Calu3 (cell line): Measurements from ENCODE around the gene NEO1. TPM values are rescaled to one million over a fixed set of nuclear protein-coding genes. Genes with fewer than 3 reads are reported as not detected.

ENCODE experiments used
- BruUV-seq: library from RNA; stranded (reverse); fragments of 400-500 nt; replicated peaks from 2 replicates; lab custom pipeline; 2021; lab: Mats Ljungman, UMichigan
- CTCF ChIA-PET: fragments of 300-600 bp; sonication (Branson Sonifier 250); formaldehyde crosslinking; loops from one replicate; lab custom pipeline; 2022; ENCODE audit warnings: antibody characterized with exemption; lab: Charles Lee
- DNase-seq: peaks from one replicate; pipeline ENCODE4 v3.0.0; 2022
- H3K27ac Mint-ChIP-seq: one replicate; pipeline ENCODE4 v1.8.0; 2022; ENCODE audit warnings: mixed read lengths; ENCODE audit not compliant: unreplicated experiment
- H3K27me3 Mint-ChIP-seq: one replicate; pipeline ENCODE4 v1.8.0; 2022; ENCODE audit warnings: mixed read lengths; ENCODE audit not compliant: unreplicated experiment
- H3K36me3 Mint-ChIP-seq: one replicate; pipeline ENCODE4 v1.8.0; 2022; ENCODE audit warnings: mild to moderate bottlenecking, moderate library complexity, mixed read lengths; ENCODE audit not compliant: insufficient read depth, unreplicated experiment
- H3K4me1 Mint-ChIP-seq: one replicate; pipeline ENCODE4 v1.8.0; 2022; ENCODE audit warnings: mild to moderate bottlenecking, low read depth, mixed read lengths; ENCODE audit not compliant: unreplicated experiment
- H3K4me3 Mint-ChIP-seq: one replicate; pipeline ENCODE4 v1.8.0; 2022; ENCODE audit warnings: mild to moderate bottlenecking, low read depth, moderate library complexity, mixed read lengths; ENCODE audit not compliant: unreplicated experiment
- H3K9me3 Mint-ChIP-seq: one replicate; pipeline ENCODE4 v1.8.0; 2022; ENCODE audit warnings: low read depth, mixed read lengths; ENCODE audit not compliant: unreplicated experiment
- intact Hi-C: fragments of 100-400 bp; cut with micrococcal nuclease; formaldehyde crosslinking; loops from one replicate; pipeline ENCODE4 v1.10.0; 2022; ENCODE audit not compliant: unreplicated experiment
- total RNA-seq: library from RNA; stranded (reverse); gene quantifications from 2 replicates; pipeline ENCODE4 v1.2.3, GENCODE V29; 2022
- TF ChIP-seq, protein P1 (sequence below): fragments of 200-600 bp; IDR thresholded peaks from one replicate; pipeline ENCODE4 v1.8.0; 2022; ENCODE audit warnings: antibody characterized with exemption; ENCODE audit not compliant: unreplicated experiment

NEO1 gene
- total RNA-seq, 1 experiment from 2014 or later: 20.4 TPM

DNA sequence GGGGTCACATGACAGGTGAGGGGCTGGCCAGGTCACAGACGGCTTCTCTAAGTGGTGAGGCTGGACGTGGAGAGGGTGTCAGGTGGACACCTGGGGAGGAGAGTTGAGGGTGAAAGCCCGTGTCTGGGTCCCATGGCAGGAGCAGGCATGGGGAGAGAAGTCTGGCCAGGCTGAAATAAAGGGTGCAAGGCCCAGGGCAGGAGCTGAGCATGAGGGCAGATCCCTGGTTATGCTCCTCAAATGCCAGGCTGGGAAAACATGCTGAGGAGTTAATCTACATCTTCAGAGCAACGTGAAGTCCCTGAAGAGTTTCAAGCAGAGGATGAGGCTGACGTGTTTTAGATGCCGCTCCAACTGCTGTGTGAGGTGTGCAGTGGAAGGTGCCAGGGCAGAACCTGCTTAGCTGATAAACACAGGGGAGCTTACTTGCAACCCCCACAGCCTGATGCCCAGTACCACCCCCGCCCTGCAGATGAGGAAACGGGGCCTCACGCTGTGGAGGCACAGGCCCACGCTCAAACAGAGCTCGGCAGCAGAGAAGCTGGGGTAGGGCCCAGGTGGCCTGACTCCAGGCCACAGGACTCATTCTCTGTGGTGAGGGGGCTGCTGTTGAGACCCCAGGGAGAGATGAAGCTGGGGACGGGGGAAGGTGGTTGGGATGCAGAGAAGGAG is 276.0 kb downstream of the NEO1 start:
- Mint-ChIP-seq H3K27me3 (peaks cover 47% of the 10 kb centered on the region), H3K36me3 (no peaks in the 10 kb centered on the region), H3K27ac (no peak overlapping the region), H3K4me1 (no peaks in the 10 kb centered on the region), H3K4me3 (no peak overlapping the region), H3K9me3 (no peaks in the 10 kb centered on the region)
- CTCF ChIA-PET: no interaction called here
- no TSS peak for BruUV-seq
- TF ChIP-seq, protein P1, sequence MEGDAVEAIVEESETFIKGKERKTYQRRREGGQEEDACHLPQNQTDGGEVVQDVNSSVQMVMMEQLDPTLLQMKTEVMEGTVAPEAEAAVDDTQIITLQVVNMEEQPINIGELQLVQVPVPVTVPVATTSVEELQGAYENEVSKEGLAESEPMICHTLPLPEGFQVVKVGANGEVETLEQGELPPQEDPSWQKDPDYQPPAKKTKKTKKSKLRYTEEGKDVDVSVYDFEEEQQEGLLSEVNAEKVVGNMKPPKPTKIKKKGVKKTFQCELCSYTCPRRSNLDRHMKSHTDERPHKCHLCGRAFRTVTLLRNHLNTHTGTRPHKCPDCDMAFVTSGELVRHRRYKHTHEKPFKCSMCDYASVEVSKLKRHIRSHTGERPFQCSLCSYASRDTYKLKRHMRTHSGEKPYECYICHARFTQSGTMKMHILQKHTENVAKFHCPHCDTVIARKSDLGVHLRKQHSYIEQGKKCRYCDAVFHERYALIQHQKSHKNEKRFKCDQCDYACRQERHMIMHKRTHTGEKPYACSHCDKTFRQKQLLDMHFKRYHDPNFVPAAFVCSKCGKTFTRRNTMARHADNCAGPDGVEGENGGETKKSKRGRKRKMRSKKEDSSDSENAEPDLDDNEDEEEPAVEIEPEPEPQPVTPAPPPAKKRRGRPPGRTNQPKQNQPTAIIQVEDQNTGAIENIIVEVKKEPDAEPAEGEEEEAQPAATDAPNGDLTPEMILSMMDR: no peak
- no peak for DNase-seq
- intact Hi-C loops: no loop called here

DNA sequence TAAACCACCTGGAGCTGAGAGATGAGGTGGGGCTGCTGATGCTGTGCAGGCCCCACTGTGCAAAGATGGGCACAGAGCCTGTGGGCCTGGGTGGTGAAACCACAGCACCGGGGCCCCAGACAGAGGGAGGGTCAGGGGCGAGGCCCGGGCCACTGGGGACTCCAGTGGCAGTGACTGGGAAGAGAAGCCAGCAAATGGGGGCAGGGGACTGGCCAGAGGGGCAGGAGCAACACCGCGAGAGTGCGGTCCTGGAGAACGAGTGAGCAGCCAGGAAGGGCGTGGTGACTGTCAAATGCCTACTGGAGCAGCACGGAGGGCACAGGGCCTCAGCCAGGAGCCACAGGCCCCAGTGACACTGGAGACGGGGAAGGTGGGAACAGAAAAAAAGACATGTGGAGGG is 276.7 kb downstream of the NEO1 start:
- Mint-ChIP-seq H3K27ac (no peak overlapping the region), H3K36me3 (no peaks in the 10 kb centered on the region), H3K4me3 (no peak overlapping the region), H3K9me3 (no peaks in the 10 kb centered on the region), H3K4me1 (no peaks in the 10 kb centered on the region), H3K27me3 (peaks cover 47% of the 10 kb centered on the region)
- CTCF ChIA-PET: no interaction called here
- TF ChIP-seq, protein P1: no peak
- intact Hi-C loops: no loop called here
- no peak for DNase-seq
- BruUV-seq: no TSS peak

DNA sequence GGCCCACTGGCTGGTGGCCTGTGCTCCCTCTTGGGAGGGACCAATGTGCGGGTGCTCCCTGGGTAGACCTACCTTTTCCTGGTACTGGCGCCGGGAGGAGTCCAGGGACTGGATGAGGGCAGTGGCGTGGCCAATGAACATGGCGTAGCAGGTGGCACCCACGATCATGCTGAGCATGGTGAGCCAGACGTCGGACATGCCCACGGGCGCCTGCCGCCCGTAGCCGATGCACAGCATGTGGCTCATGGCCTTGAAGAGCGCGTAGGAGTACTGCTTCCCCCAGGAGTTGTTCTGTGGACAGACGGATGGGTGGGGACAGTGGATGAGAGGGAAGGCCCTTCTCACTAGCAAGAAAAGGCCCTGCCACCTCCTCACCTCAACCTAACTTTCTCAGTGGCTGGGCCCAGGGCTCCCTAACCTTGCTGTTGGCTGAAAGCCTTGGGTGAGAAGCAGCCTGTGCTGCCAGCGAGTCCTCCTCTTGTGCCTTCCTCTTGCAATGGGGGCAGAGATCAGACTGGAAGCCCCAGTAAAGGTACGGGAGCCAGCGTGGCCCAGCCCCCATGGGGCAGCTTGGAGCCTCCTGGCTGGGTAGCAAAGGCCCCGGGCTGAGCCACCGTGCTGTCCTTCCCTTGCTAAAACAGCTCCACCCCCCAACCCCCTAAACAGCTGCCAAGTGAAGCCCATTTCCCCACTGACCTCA is 277.4 kb downstream of the NEO1 start:
- H3K36me3 Mint-ChIP-seq: no peaks in the 10 kb centered on the region
- peaks cover 52% of the 10 kb centered on the region for H3K27me3 Mint-ChIP-seq
- TF ChIP-seq, protein P1: no peak
- CTCF ChIA-PET: no interaction called here
- no peak for DNase-seq
- no TSS peak for BruUV-seq
- intact Hi-C loops: no loop called here
- no peaks in the 10 kb centered on the region for H3K9me3 Mint-ChIP-seq
- no peaks in the 10 kb centered on the region for H3K4me1 Mint-ChIP-seq
- H3K4me3 Mint-ChIP-seq: no peak overlapping the region
- H3K27ac Mint-ChIP-seq: no peak overlapping the region

DNA sequence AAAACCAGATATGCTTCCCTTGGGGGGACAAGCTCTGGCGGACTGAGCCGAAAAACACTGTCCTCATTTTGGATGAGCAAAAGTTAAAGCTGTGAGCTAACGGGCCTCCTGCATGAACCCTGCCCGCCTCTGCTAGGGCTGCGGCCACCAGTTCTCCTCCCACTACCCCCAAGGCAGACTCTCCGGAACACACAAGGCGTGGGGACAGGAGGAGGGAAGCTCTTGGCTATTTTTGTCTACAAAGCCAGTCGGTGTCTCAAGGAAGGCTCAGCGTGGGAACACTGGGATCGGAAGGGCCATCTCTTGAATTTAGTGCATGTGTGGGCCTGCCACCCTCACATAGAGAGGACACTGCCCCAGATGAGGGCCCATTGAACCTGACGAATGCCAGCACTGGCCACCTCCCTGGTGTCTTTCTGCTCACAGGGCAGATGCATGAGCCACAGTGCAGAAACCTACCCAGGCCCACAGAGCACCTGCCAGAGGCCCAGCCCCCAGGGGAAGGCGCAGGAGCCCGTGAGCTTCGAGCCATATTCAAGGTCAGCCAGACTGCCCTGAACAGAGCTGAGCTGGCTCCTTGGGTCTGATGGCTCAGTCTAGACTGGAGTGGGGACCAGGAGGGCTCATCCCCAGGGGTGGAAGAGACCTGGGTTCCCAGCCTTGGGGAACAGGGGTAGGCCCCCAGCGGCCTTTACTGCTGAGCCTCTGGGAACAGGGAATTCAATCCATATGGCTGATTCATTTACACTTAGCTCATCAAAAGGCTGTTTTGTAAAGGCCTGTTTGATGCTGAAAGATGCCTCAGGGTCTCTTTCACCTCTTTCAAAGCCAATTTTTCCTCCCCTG is 278.2 kb downstream of the NEO1 start:
- H3K27me3 Mint-ChIP-seq: peaks cover 54% of the 10 kb centered on the region
- no peaks in the 10 kb centered on the region for H3K4me1 Mint-ChIP-seq
- no peak overlapping the region for H3K4me3 Mint-ChIP-seq
- DNase-seq: no peak
- no peaks in the 10 kb centered on the region for H3K36me3 Mint-ChIP-seq
- intact Hi-C loops: no loop called here
- CTCF ChIA-PET: no interaction called here
- TF ChIP-seq, protein P1: no peak
- H3K27ac Mint-ChIP-seq: no peak overlapping the region
- no peaks in the 10 kb centered on the region for H3K9me3 Mint-ChIP-seq
- BruUV-seq: no TSS peak
